SK-N-SH treated with all-trans-retinoic acid at 6 μM for 48 hours (cell line): ENCODE measurements around the gene CYTH4.

ENCODE experiments used
- ATAC-seq: fragments of 200-7000 bp; cut with Tn5 transposase; 3 replicates; pipeline ENCODE4 v1.9.1; 2020; ENCODE audit warnings: mild to moderate bottlenecking, moderate library complexity
- BACH2 ChIP-seq: fragments of 250-450 bp; sonication (Bioruptor Pico); IDR thresholded peaks from 2 replicates; pipeline ENCODE4 v1.9.0; 2021; ENCODE audit warnings: mild to moderate bottlenecking, borderline replicate concordance
- ESRRG ChIP-seq: fragments of 250-450 bp; sonication (Bioruptor Pico); IDR thresholded peaks from 2 replicates; pipeline ENCODE4 v1.6.1; 2021; ENCODE audit warnings: mild to moderate bottlenecking
- PPARA ChIP-seq: fragments of 250-450 bp; sonication (Bioruptor Pico); IDR thresholded peaks from 2 replicates; pipeline ENCODE4 v1.5.0; 2020; ENCODE audit warnings: mild to moderate bottlenecking, borderline replicate concordance
- TCF4 ChIP-seq: fragments of 250-450 bp; sonication (Bioruptor Pico); IDR thresholded peaks from 2 replicates; pipeline ENCODE4 v1.8.0; 2021; ENCODE audit warnings: mild to moderate bottlenecking, moderate library complexity, borderline replicate concordance
- TOX ChIP-seq: fragments of 250-450 bp; sonication (Bioruptor Pico); IDR thresholded peaks from 2 replicates; pipeline ENCODE4 v1.8.0; 2021; ENCODE audit warnings: mild to moderate bottlenecking, moderate library complexity, borderline replicate concordance
- ZC3H10 ChIP-seq: fragments of 250-450 bp; sonication (Bioruptor Pico); IDR thresholded peaks from 2 replicates; pipeline ENCODE4 v1.5.1; 2021; ENCODE audit warnings: mild to moderate bottlenecking, moderate library complexity
- ZFP3 ChIP-seq: fragments of 250-450 bp; sonication (Bioruptor Pico); IDR thresholded peaks from 2 replicates; pipeline ENCODE4 v1.5.0; 2020; ENCODE audit warnings: mild to moderate bottlenecking, moderate library complexity
- ZNF565 ChIP-seq: fragments of 450-650 bp; formaldehyde crosslinking; conservative IDR thresholded peaks from 2 replicates; pipeline ENCODE4 v1.5.0; 2020; ENCODE audit warnings: low read depth, mild to moderate bottlenecking, moderate library complexity
- ZNF70 ChIP-seq: fragments of 450-650 bp; formaldehyde crosslinking; IDR thresholded peaks from 2 replicates; pipeline ENCODE4 v1.5.0; 2020; ENCODE audit warnings: mild to moderate bottlenecking, moderate library complexity
- TF ChIP-seq, protein P1 (sequence below): fragments of 250-450 bp; sonication (Bioruptor Pico); IDR thresholded peaks from 2 replicates; pipeline ENCODE4 v1.5.1; 2021; ENCODE audit warnings: mild to moderate bottlenecking, moderate library complexity
- TF ChIP-seq, protein P2 (sequence below): fragments of 250-450 bp; sonication (Bioruptor Pico); IDR thresholded peaks from 2 replicates; pipeline ENCODE4 v1.8.0; 2020; ENCODE audit warnings: mild to moderate bottlenecking, moderate library complexity, borderline replicate concordance
- TF ChIP-seq, protein P3 (sequence below): fragments of 250-450 bp; sonication (Bioruptor Pico); IDR thresholded peaks from 2 replicates; pipeline ENCODE4 v1.5.1; 2020; ENCODE audit warnings: low read depth, mild to moderate bottlenecking, moderate library complexity
- TF ChIP-seq, protein P4 (sequence below): fragments of 250-450 bp; sonication (Bioruptor Pico); IDR thresholded peaks from 2 replicates; pipeline ENCODE4 v1.8.0; 2021; ENCODE audit warnings: low read depth, mild to moderate bottlenecking, moderate library complexity, borderline replicate concordance
- TF ChIP-seq, protein P5 (sequence below): fragments of 250-450 bp; sonication (Bioruptor Pico); IDR thresholded peaks from 2 replicates; pipeline ENCODE4 v1.5.0; 2020; ENCODE audit warnings: mild to moderate bottlenecking, moderate library complexity

The CYTH4 gene

DNA sequence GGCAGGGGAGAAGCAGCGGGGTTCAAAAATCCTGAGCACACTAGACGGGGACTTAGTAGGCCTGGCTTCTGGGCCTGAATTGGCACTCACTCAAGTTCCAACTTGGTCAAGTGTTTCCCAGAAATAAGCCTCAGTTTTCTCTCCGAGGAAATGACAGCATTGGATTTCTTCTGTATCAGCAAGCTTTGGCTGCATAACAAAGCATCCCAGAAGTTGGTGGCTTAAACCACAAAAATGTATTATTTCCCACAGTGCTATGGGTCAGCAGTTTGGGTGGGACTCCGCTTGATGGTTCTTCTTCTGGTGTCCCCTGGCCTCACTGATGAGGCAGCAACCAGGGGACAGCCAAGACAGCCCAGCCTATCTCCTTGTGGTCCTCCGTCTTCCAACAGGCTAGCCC is 1.6 kb upstream of the CYTH4 start:
- TF ChIP-seq TCF4 (CRISPR knock-in tag) (no peak), ZC3H10 (CRISPR knock-in tag) (no peak), ZNF565 (CRISPR knock-in tag) (no peak), ZNF70 (CRISPR knock-in tag) (no peak), TOX (CRISPR knock-in tag) (no peak), BACH2 (CRISPR knock-in tag) (no peak), ESRRG (CRISPR knock-in tag) (no peak), ZFP3 (no peak)
- TF ChIP-seq, protein P1, sequence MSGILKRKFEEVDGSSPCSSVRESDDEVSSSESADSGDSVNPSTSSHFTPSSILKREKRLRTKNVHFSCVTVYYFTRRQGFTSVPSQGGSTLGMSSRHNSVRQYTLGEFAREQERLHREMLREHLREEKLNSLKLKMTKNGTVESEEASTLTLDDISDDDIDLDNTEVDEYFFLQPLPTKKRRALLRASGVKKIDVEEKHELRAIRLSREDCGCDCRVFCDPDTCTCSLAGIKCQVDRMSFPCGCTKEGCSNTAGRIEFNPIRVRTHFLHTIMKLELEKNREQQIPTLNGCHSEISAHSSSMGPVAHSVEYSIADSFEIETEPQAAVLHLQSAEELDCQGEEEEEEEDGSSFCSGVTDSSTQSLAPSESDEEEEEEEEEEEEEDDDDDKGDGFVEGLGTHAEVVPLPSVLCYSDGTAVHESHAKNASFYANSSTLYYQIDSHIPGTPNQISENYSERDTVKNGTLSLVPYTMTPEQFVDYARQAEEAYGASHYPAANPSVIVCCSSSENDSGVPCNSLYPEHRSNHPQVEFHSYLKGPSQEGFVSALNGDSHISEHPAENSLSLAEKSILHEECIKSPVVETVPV (CRISPR knock-in tag) = no peak
- TF ChIP-seq, protein P2, sequence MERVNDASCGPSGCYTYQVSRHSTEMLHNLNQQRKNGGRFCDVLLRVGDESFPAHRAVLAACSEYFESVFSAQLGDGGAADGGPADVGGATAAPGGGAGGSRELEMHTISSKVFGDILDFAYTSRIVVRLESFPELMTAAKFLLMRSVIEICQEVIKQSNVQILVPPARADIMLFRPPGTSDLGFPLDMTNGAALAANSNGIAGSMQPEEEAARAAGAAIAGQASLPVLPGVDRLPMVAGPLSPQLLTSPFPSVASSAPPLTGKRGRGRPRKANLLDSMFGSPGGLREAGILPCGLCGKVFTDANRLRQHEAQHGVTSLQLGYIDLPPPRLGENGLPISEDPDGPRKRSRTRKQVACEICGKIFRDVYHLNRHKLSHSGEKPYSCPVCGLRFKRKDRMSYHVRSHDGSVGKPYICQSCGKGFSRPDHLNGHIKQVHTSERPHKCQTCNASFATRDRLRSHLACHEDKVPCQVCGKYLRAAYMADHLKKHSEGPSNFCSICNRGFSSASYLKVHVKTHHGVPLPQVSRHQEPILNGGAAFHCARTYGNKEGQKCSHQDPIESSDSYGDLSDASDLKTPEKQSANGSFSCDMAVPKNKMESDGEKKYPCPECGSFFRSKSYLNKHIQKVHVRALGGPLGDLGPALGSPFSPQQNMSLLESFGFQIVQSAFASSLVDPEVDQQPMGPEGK (CRISPR knock-in tag) = no peak
- TF ChIP-seq, protein P3, sequence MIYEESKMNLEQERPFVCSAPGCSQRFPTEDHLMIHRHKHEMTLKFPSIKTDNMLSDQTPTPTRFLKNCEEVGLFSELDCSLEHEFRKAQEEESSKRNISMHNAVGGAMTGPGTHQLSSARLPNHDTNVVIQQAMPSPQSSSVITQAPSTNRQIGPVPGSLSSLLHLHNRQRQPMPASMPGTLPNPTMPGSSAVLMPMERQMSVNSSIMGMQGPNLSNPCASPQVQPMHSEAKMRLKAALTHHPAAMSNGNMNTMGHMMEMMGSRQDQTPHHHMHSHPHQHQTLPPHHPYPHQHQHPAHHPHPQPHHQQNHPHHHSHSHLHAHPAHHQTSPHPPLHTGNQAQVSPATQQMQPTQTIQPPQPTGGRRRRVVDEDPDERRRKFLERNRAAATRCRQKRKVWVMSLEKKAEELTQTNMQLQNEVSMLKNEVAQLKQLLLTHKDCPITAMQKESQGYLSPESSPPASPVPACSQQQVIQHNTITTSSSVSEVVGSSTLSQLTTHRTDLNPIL (CRISPR knock-in tag) = no peak
- TF ChIP-seq, protein P4, sequence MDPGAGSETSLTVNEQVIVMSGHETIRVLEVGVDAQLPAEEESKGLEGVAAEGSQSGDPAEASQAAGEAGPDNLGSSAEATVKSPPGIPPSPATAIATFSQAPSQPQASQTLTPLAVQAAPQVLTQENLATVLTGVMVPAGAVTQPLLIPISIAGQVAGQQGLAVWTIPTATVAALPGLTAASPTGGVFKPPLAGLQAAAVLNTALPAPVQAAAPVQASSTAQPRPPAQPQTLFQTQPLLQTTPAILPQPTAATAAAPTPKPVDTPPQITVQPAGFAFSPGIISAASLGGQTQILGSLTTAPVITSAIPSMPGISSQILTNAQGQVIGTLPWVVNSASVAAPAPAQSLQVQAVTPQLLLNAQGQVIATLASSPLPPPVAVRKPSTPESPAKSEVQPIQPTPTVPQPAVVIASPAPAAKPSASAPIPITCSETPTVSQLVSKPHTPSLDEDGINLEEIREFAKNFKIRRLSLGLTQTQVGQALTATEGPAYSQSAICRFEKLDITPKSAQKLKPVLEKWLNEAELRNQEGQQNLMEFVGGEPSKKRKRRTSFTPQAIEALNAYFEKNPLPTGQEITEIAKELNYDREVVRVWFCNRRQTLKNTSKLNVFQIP (CRISPR knock-in tag) = no peak
- TF ChIP-seq, all 23 proteins: peak for 0
- no peak for ATAC-seq

DNA sequence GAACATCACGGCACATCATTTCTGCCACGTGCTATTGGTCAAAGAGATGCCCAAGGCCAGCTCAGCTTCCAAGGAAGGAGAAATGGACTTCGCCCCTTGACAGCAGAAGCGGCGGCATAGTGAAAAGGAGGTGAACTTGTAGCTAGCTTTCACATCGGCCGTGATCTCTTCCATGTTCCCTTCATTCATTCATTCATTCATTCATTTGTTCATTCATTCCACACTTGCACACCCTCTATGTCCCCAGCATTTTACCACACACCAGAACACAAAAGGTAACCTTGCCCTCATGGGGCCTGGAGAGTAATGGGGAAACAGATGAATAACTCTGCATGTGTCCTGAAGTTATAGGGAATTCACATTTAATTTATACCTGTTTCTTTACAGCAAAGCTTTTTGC is 1.1 kb upstream of the CYTH4 start:
- TF ChIP-seq, protein P4 (CRISPR knock-in tag) = no peak
- TF ChIP-seq, protein P1 (CRISPR knock-in tag) = no peak
- TF ChIP-seq PPARA (CRISPR knock-in tag) = no peak
- TF ChIP-seq, protein P5, sequence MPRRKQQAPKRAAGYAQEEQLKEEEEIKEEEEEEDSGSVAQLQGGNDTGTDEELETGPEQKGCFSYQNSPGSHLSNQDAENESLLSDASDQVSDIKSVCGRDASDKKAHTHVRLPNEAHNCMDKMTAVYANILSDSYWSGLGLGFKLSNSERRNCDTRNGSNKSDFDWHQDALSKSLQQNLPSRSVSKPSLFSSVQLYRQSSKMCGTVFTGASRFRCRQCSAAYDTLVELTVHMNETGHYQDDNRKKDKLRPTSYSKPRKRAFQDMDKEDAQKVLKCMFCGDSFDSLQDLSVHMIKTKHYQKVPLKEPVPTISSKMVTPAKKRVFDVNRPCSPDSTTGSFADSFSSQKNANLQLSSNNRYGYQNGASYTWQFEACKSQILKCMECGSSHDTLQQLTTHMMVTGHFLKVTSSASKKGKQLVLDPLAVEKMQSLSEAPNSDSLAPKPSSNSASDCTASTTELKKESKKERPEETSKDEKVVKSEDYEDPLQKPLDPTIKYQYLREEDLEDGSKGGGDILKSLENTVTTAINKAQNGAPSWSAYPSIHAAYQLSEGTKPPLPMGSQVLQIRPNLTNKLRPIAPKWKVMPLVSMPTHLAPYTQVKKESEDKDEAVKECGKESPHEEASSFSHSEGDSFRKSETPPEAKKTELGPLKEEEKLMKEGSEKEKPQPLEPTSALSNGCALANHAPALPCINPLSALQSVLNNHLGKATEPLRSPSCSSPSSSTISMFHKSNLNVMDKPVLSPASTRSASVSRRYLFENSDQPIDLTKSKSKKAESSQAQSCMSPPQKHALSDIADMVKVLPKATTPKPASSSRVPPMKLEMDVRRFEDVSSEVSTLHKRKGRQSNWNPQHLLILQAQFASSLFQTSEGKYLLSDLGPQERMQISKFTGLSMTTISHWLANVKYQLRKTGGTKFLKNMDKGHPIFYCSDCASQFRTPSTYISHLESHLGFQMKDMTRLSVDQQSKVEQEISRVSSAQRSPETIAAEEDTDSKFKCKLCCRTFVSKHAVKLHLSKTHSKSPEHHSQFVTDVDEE (CRISPR knock-in tag) = no peak
- TF ChIP-seq ZNF565 (CRISPR knock-in tag) = no peak
- no peak for ATAC-seq

DNA sequence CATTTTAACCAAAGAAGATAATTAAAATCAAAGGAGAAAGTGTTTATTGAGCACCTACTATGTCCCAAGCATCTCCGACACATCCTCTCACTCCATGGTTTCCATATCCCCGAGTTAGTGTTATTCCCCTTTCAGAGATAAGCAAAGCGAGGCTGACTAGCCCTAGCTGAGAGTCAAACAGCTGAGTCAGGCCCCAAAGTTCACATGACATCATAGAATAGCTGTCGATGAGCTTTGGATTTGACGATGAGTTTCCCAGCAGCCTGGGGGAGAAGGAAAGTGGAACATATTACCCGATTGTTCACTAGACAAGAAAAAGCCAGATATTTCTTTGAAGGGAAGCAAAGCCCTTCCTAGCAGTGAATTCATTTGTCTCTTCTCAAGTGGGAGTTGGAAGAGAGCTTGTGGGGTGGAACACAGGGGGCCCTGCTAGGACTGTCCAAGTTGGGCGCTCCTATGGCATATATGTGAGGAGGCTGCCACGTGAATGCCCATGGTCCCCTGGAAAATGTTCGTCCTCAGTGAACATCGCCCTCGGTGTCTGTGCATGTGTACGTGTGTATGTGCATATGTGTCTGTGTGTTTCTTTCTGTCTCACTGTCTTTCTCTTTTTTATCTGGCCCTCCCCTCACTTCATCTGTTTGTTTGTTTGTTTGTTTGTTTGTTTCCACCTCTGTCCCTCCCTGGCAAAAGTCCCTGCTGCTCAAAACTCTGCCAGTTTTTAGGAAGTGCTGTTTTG is 493 bp upstream of the CYTH4 start:
- TF ChIP-seq TOX (CRISPR knock-in tag) = no peak
- no peak for TF ChIP-seq ESRRG (CRISPR knock-in tag)
- TF ChIP-seq PPARA (CRISPR knock-in tag) = no peak
- no peak for ATAC-seq
